Measurements from ENCODE around the gene MUS81.

The MUS81 gene

DNA sequence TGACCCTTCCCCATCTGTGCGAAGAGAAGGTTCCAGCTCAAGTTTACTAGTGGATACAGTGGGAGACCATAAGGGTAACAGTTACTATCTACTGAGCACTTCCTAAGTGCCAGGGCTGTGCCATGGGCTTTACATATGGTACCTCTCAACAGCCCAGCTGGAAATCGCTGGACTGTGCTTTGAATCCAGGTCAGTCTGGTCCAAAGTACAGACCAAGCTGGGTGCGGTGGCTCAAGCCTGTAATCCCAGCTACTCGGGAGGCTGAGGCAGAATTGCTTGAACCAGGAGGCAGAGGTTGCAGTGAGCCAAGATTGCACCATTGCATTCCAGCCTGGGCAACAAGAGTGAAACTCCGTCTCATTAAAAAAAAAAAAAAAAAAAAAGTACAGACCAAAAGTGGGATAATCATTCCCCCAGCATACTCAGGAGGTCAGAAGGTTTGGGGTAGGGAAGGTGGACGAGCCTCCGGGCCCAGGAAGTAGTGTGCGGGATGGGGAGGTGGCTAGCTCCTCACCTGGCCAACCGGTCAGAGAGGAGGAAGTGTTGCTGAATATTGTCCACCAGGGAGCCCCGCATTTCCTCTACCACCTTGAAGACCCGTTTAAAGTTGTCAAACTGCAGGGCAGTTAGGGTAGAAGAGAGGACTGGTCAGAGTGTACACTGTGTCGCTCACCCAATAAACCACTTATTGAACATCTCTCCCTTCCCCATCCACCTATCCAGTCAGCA, 25.7 kb downstream of the MUS81 start:
- ChIA-PET POLR2A (interaction anchor here (0.9 to 12.4 kb wide), 4 partner anchors 22 to 174 kb away, joined by 3 to 289 read pairs (median 6); partner anchors contain the start of genes CFL1, EFEMP2, KAT5 and MUS81), CTCF (interaction anchor here (0.6 to 2.6 kb wide), 5 partner anchors 15 to 103 kb away, joined by 4 to 14 read pairs (median 8); partner anchors contain the start of gene MUS81)
- DNase-seq (ENCODE audit: extremely low spot score), result no peak
- TF ChIP-seq SP1 (IDR thresholded peaks at IDR 0.05) (no peak), CTBP1 (IDR thresholded peaks at IDR 0.05; ENCODE audit: borderline replicate concordance) (no peak), HDGF (IDR thresholded peaks at IDR 0.05; ENCODE audit: borderline replicate concordance) (no peak), LEF1 (IDR thresholded peaks at IDR 0.05; ENCODE audit: borderline replicate concordance) (no peak), NFRKB (IDR thresholded peaks at IDR 0.05) (no peak), FOXK2 (IDR thresholded peaks at IDR 0.05) (no peak), SUZ12 (IDR thresholded peaks at IDR 0.05) (no peak), BHLHE40 (IDR thresholded peaks at IDR 0.05; ENCODE audit: borderline replicate concordance) (no peak), ZNF384 (IDR thresholded peaks at IDR 0.05) (no peak), ARNT (IDR thresholded peaks at IDR 0.05) (no peak), L3MBTL2 (conservative IDR thresholded peaks at IDR 0.05) (no peak), FOXA1 (IDR thresholded peaks at IDR 0.05) (no peak), TARDBP (IDR thresholded peaks at IDR 0.05) (no peak), ELF4 (IDR thresholded peaks at IDR 0.05) (no peak), FOXM1 (IDR thresholded peaks at IDR 0.05; ENCODE audit: borderline replicate concordance) (no peak)
- TF ChIP-seq, protein P1, sequence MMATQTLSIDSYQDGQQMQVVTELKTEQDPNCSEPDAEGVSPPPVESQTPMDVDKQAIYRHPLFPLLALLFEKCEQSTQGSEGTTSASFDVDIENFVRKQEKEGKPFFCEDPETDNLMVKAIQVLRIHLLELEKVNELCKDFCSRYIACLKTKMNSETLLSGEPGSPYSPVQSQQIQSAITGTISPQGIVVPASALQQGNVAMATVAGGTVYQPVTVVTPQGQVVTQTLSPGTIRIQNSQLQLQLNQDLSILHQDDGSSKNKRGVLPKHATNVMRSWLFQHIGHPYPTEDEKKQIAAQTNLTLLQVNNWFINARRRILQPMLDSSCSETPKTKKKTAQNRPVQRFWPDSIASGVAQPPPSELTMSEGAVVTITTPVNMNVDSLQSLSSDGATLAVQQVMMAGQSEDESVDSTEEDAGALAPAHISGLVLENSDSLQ (IDR thresholded peaks at IDR 0.05), result no peak

DNA sequence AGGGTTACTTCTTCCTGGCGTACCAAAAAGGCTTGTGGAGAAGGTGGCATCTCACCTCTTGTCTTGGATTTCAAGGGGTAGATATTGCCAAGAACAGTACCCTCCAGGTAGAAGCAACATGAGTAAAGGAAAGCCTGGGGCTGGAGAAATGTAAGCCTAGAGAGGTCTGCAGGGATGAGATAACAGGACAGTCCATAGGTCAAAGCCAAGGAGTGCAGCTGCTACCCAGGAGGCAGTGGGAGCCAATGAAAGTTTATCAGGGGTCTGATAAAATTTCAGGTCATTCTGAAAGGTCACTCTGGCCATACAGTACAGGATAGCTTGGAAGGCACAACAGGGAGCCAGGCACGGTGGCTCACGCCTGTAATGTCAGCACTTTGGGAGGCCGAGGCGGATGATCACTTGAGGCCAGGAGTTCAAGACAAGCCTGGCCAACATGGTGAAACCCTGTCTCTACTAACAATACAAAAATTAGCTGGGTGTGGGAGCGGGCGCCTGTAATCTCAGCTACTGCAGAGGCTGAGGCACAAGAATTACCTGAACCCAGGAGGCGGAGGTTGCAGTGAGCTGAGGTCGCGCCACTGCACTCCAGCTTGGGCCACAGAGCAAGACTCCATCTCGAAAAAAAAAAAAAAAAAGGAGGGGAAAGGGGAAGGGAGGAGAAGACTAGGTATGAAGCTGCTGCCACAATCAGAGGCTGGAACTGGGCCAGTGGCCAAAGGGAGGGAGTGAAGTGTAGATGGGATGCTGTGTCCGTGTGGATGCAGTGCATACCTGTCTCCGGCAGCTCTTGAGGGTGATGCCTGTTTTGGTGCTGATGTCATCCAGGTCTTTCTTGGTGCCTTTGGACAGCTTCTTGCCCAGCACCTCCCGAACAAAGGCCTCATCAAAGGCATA, 26.8 kb downstream of the MUS81 start:
- no peak for DNase-seq (ENCODE audit: extremely low spot score)
- TF ChIP-seq FOXA1 (IDR thresholded peaks at IDR 0.05) (no peak), TARDBP (IDR thresholded peaks at IDR 0.05) (no peak), NFRKB (IDR thresholded peaks at IDR 0.05) (no peak), FOXM1 (IDR thresholded peaks at IDR 0.05; ENCODE audit: borderline replicate concordance) (no peak), ZNF384 (IDR thresholded peaks at IDR 0.05) (no peak), L3MBTL2 (conservative IDR thresholded peaks at IDR 0.05) (no peak), FOXK2 (IDR thresholded peaks at IDR 0.05) (no peak), SUZ12 (IDR thresholded peaks at IDR 0.05) (no peak), LEF1 (IDR thresholded peaks at IDR 0.05; ENCODE audit: borderline replicate concordance) (no peak), ARNT (IDR thresholded peaks at IDR 0.05) (no peak), ELF4 (IDR thresholded peaks at IDR 0.05) (no peak), CTBP1 (IDR thresholded peaks at IDR 0.05; ENCODE audit: borderline replicate concordance) (no peak), SP1 (IDR thresholded peaks at IDR 0.05) (no peak), HDGF (IDR thresholded peaks at IDR 0.05; ENCODE audit: borderline replicate concordance) (no peak), BHLHE40 (IDR thresholded peaks at IDR 0.05; ENCODE audit: borderline replicate concordance) (no peak)
- TF ChIP-seq, protein P1 (IDR thresholded peaks at IDR 0.05), result no peak
- ChIA-PET CTCF (interaction anchor here (0.5 to 5.4 kb wide), 8 partner anchors 13 to 748 kb away, joined by 3 to 59 read pairs (median 5); partner anchors contain the start of genes FOSL1 and MUS81), POLR2A (interaction anchor here (0.9 to 12.4 kb wide), 5 partner anchors 13 to 175 kb away, joined by 4 to 289 read pairs (median 12); partner anchors contain the start of genes CFL1, EFEMP2, KAT5 and MUS81)

DNA sequence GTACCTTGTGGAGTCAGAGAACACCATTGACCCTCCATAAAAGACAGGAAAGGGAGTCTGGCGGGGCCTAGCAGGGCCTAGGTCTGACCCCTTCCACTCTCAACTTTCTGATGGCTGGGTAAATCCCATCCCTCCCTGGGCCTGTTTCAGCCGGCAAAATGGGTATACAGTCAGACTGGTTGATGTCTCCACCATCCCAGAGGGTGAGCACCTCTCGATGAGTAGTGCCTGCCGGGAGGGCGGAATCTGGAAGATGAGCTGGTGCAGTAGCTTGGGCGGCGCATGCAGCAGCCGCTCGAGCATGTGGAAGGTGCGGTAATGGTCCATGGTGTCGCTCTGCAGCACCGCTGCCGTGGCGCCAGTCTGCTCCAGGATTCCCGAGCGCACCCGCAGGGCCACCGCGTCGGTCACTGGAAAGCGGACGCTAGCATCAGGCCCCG, 27.5 kb downstream of the MUS81 start:
- no peak for DNase-seq (ENCODE audit: extremely low spot score)
- TF ChIP-seq FOXK2 (IDR thresholded peaks at IDR 0.05) (no peak), SUZ12 (IDR thresholded peaks at IDR 0.05) (no peak), LEF1 (IDR thresholded peaks at IDR 0.05; ENCODE audit: borderline replicate concordance) (no peak), FOXA1 (IDR thresholded peaks at IDR 0.05) (no peak), SP1 (IDR thresholded peaks at IDR 0.05) (no peak), L3MBTL2 (conservative IDR thresholded peaks at IDR 0.05) (no peak), ZNF384 (IDR thresholded peaks at IDR 0.05) (no peak), NFRKB (IDR thresholded peaks at IDR 0.05) (no peak), ARNT (IDR thresholded peaks at IDR 0.05) (no peak)
- TF ChIP-seq, protein P1 (IDR thresholded peaks at IDR 0.05), result no peak
- ChIA-PET POLR2A (interaction anchor here (0.7 to 12.4 kb wide), 21 partner anchors 10 to 329 kb away, joined by 3 to 289 read pairs (median 7); partner anchors contain the start of genes BANF1, CFL1, EFEMP2 and EIF1AD), CTCF (interaction anchor here (0.6 to 5.4 kb wide), 21 partner anchors 9 to 396 kb away, joined by 3 to 59 read pairs (median 4); partner anchors contain the start of genes FOSL1 and MUS81)

GRCh38 chr11:65888163-65888814, 28.1 kb downstream of the MUS81 start, which contains the start of gene FIBP:
TSS of gene FIBP (minus strand) at chr11:65888471. CDS start at chr11:65888418, 53 bp downstream.
- CTCF ChIA-PET, result interaction anchor here (0.6 to 5.4 kb wide), 26 partner anchors 8 to 396 kb away, joined by 3 to 59 read pairs (median 4); partner anchors contain the start of genes FOSL1 and MUS81
- POLR2A ChIA-PET, result interaction anchor here (0.6 to 12.4 kb wide), 27 partner anchors 8 to 329 kb away, joined by 3 to 289 read pairs (median 5); partner anchors contain the start of genes BANF1, CFL1, EFEMP2 and EIF1AD
- DNase-seq (ENCODE audit: extremely low spot score), result peak; percentile 93
- no peak for TF ChIP-seq LEF1 (IDR thresholded peaks at IDR 0.05; ENCODE audit: borderline replicate concordance)
- TF ChIP-seq ELF4 (IDR thresholded peaks at IDR 0.05), result peak; percentile 89
- no peak for TF ChIP-seq FOXA1 (IDR thresholded peaks at IDR 0.05)
- no peak for TF ChIP-seq SP1 (IDR thresholded peaks at IDR 0.05)
- TF ChIP-seq ZNF384 (IDR thresholded peaks at IDR 0.05), result no peak
- no peak for TF ChIP-seq ARNT (IDR thresholded peaks at IDR 0.05)
- TF ChIP-seq SUZ12 (IDR thresholded peaks at IDR 0.05), result no peak
- TF ChIP-seq TARDBP (IDR thresholded peaks at IDR 0.05), result no peak
- no peak for TF ChIP-seq BHLHE40 (IDR thresholded peaks at IDR 0.05; ENCODE audit: borderline replicate concordance)
- TF ChIP-seq, protein P1 (IDR thresholded peaks at IDR 0.05), result no peak
- no peak for TF ChIP-seq FOXK2 (IDR thresholded peaks at IDR 0.05)
- TF ChIP-seq NFRKB (IDR thresholded peaks at IDR 0.05), result no peak
- 0 out of 2 replicates have a peak, but pooled peaks have one; percentile 47 for TF ChIP-seq HDGF (IDR thresholded peaks at IDR 0.05; ENCODE audit: borderline replicate concordance)
- TF ChIP-seq FOXM1 (IDR thresholded peaks at IDR 0.05; ENCODE audit: borderline replicate concordance), result no peak
- TF ChIP-seq CTBP1 (IDR thresholded peaks at IDR 0.05; ENCODE audit: borderline replicate concordance), result no peak; the same call in 1 of the 2 replicates
- TF ChIP-seq L3MBTL2 (conservative IDR thresholded peaks at IDR 0.05), result peak; percentile 86

Data from HEK293T (cell line).